Measurements from ENCODE around the gene CCL4L2.
"Not testable (repeated sequence)": the region's sequence is repeated elsewhere in the genome, so short reads cannot be mapped to it uniquely, and the experiment has no call there.

Gene CCL4L2

GRCh38 chr17:36198831-36199465, 11.9 kb upstream of the CCL4L2 start:
- no peak overlapping the region for H3K4me3 ChIP-seq (ENCODE audit: low read depth in 1 of 2, low read length in 1 of 2)
- no peak for TF ChIP-seq CTCF (IDR thresholded peaks at IDR 0.05)
- H3K27me3 ChIP-seq: no peaks in the 10 kb centered on the region
- peaks cover 53 to 75% of the 10 kb centered on the region in 2 experiments for H3K4me1 ChIP-seq (ENCODE audit: control insufficient read depth in 1 of 2, insufficient read depth in 1 of 2, low read depth in 1 of 2, low read length in 1 of 2)
- H3K9me3 ChIP-seq: no peaks in the 10 kb centered on the region
- no peaks in the 10 kb centered on the region for H3K36me3 ChIP-seq
- peak overlapping the region; percentile 62 for H3K27ac ChIP-seq

GRCh38 chr17:36201102-36201501, 9.8 kb upstream of the CCL4L2 start:
- H3K4me1 ChIP-seq (ENCODE audit: control insufficient read depth in 1 of 2, insufficient read depth in 1 of 2, low read depth in 1 of 2, low read length in 1 of 2): peaks cover 42 to 55% of the 10 kb centered on the region in 2 experiments
- not testable (repeated sequence) for H3K36me3 ChIP-seq, H3K27ac ChIP-seq

GRCh38 chr17:36201506-36201905, 9.4 kb upstream of the CCL4L2 start:
- Histone ChIP-seq H3K4me1 (ENCODE audit: control insufficient read depth in 1 of 2, insufficient read depth in 1 of 2, low read depth in 1 of 2, low read length in 1 of 2) (peaks cover 38 to 51% of the 10 kb centered on the region in 2 experiments), H3K27ac (peak overlapping the region; percentile 76)
- H3K27me3 ChIP-seq; H3K4me3 ChIP-seq (ENCODE audit: low read depth in 1 of 2, low read length in 1 of 2); H3K36me3 ChIP-seq; H3K9me3 ChIP-seq: not testable (repeated sequence)

More at GRCh38 chr17:36201102-36201501, 9.8 kb upstream of the CCL4L2 start:
- not testable (repeated sequence) for H3K4me3 ChIP-seq (ENCODE audit: low read depth in 1 of 2, low read length in 1 of 2); H3K27me3 ChIP-seq; H3K9me3 ChIP-seq

- no peak overlapping the region for H3K4me3 ChIP-seq (ENCODE audit: low read depth in 1 of 2, low read length in 1 of 2)
- H3K27ac ChIP-seq: peak overlapping the region; percentile 76
- H3K36me3 ChIP-seq: no peaks in the 10 kb centered on the region
- H3K27me3 ChIP-seq: no peaks in the 10 kb centered on the region
- H3K4me1 ChIP-seq (ENCODE audit: control insufficient read depth in 1 of 2, insufficient read depth in 1 of 2, low read depth in 1 of 2, low read length in 1 of 2): peaks cover 28 to 40% of the 10 kb centered on the region in 2 experiments
- no peaks in the 10 kb centered on the region for H3K9me3 ChIP-seq
- TF ChIP-seq CTCF (IDR thresholded peaks at IDR 0.05): no peak
These were observed 7.5 kb upstream of the CCL4L2 start for GRCh38 chr17:36203335-36203734.

DNA sequence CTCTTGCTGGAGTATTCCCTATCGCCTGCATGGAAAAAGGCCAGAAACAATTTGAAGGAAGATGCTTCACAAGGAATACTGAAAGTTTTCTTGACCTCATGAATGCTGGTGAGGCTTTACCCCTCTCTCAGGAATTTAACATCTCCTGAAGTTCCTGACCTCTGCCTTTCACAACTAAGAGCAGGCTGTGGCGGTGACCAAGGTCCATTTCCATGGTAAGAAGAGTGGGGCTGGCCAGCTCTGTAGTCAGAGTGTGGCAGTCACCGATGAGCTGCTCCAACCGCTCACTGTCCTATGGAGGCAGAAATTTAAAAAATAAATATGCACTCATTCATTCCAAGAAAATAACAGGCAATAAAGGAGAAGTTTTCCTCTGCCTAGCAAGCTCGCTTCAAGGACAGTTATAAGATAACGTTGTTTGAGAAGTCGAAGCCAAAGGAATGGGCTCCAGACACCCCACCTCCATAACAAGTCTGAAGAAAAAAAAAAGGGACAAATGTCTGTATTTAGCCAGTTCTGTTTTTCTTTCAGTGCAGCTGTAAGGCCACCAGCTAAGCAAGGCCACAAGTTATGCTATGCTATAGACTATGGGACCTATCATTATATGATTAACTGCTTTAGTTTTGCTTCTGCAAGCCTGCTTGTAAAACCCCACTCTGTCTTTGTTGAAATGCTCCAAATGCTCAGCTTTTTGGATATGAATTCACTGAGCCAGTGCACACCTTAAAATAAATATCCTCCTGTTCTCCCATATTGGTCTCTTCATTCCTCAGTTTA, 6.0 kb upstream of the CCL4L2 start:
- peaks cover 26 to 31% of the 10 kb centered on the region in 2 experiments for H3K4me1 ChIP-seq (ENCODE audit: control insufficient read depth in 1 of 2, insufficient read depth in 1 of 2, low read depth in 1 of 2, low read length in 1 of 2)
- no peaks in the 10 kb centered on the region for H3K27me3 ChIP-seq
- H3K27ac ChIP-seq: no peak overlapping the region
- no peak for TF ChIP-seq CTCF (IDR thresholded peaks at IDR 0.05)
- no peaks in the 10 kb centered on the region for H3K9me3 ChIP-seq
- H3K36me3 ChIP-seq: no peaks in the 10 kb centered on the region
- no peak overlapping the region for H3K4me3 ChIP-seq (ENCODE audit: low read depth in 1 of 2, low read length in 1 of 2)

- no peaks in the 10 kb centered on the region for H3K27me3 ChIP-seq
- H3K9me3 ChIP-seq: no peaks in the 10 kb centered on the region
- H3K4me3 ChIP-seq (ENCODE audit: low read depth in 1 of 2, low read length in 1 of 2): no peak overlapping the region
- H3K4me1 ChIP-seq (ENCODE audit: control insufficient read depth in 1 of 2, insufficient read depth in 1 of 2, low read depth in 1 of 2, low read length in 1 of 2): peaks cover 35 to 38% of the 10 kb centered on the region in 2 experiments
- H3K36me3 ChIP-seq: no peaks in the 10 kb centered on the region
- H3K27ac ChIP-seq: no peak overlapping the region
- TF ChIP-seq CTCF (IDR thresholded peaks at IDR 0.05): no peak
These were observed 5.0 kb upstream of the CCL4L2 start for GRCh38 chr17:36205637-36206485.

DNA sequence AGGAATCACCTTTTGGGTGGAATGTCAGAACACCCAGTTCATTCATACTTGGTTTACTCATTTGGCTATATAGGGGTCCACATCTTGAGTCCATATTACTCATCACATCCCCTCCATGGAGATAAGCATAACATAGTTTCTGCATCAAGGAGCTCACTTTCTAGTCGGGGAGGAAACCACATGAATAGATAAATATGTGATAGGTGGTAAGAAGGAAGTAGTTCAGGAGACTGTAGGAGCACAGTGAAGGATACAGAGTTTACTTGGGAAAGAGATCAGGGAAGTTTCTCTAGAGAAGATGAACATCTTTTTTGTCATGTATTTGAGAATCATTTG, 4.4 kb upstream of the CCL4L2 start:
- H3K4me3 ChIP-seq (ENCODE audit: low read depth in 1 of 2, low read length in 1 of 2); H3K27me3 ChIP-seq; H3K36me3 ChIP-seq; H3K9me3 ChIP-seq; H3K27ac ChIP-seq: not testable (repeated sequence)
- peaks cover 40 to 42% of the 10 kb centered on the region in 2 experiments for H3K4me1 ChIP-seq (ENCODE audit: control insufficient read depth in 1 of 2, insufficient read depth in 1 of 2, low read depth in 1 of 2, low read length in 1 of 2)

DNA sequence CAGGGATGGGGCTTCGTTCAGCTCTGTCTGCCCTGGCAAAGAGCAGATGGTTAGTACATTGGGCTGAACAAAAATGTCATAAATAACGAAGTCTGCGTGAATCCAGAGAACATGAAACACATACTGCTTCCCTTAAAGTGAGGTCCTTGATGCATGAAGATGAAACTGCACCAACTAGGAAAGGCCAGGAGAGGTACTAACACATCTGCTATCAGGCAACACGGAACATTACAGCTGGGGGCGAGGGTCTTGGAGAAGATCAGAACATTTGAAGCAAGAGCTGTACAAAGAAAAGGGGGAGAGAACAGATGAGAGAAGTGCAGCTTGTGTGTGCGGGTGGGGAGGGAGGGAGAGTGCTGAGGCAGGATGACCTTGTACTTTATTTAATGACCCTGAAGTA, 3.5 kb upstream of the CCL4L2 start:
- not testable (repeated sequence) for H3K27me3 ChIP-seq; H3K9me3 ChIP-seq; H3K36me3 ChIP-seq; H3K27ac ChIP-seq; H3K4me3 ChIP-seq (ENCODE audit: low read depth in 1 of 2, low read length in 1 of 2)
- peaks cover 40 to 42% of the 10 kb centered on the region in 2 experiments for H3K4me1 ChIP-seq (ENCODE audit: control insufficient read depth in 1 of 2, insufficient read depth in 1 of 2, low read depth in 1 of 2, low read length in 1 of 2)

Measured in neutrophil (primary cell).